GM19468 (cell line): ENCODE data around the gene LMBRD1.
"Not testable (repeated sequence)": the region's sequence is repeated elsewhere in the genome, so short reads cannot be mapped to it uniquely, and the experiment has no call there.

ENCODE experiments used
- ATAC-seq: cut with Tn5 transposase; IDR thresholded peaks from one replicate; pipeline ENCODE4 v1.9.1; 2021; ENCODE audit warnings: mild to moderate bottlenecking, moderate library complexity, moderate number of reproducible peaks; ENCODE audit not compliant: unreplicated experiment; ENCODE audit errors: extremely low read depth

Gene LMBRD1

DNA sequence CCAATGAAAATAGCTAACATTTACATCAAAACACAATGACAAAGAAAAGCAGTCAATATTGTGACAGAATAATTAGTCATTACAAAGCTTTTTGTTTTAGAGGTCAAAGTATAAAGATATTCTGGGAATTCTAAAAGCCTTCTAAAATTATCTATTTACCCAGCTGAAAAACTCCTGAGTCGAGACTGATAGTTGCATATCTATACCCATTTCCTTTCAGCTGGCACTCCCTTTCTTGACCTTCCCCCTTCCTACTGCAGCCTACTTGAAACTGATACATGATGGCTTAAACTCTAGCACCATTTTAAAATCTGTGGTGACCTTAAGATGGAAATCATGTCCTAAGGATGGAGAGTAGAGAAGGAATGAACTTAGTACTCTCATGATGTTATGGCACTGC is 38.6 kb downstream of the LMBRD1 start:
- no peak for ATAC-seq

DNA sequence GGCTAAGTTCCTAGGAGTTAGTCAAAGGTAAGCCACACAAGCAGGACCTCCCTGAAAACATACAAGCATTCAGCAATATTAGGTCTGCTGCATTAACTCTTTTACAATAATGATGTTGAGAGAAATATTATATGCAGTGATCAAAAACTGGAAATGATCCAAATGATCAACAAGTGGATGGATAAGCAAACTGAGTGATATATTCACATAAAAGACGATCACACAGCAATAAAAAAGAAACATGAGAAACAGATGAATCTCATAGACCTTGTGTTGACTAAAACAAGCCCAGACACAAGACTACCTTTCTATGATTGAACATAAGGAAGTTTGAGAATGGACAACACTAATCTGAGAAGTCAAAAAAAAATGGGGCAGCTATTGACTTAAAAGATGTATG is 39.9 kb downstream of the LMBRD1 start:
- ATAC-seq = no peak

DNA sequence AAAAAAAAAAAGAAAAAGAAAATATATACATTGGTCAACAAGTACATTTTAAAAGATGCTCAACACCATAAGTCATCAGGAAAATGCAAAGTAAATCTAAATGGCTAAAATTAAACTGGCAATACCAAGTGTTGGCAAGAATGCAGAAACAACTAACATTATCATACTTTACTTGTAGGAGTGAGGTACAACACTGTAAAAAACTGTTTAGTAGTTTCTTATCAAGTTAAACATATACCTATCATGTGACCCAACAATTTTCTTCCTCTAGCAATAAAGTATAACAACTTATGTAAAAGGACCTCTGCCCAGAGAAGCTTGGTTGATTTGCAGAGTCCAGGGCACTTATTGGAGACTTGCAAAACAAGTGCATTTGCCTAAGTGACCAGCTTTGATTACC is 40.4 kb downstream of the LMBRD1 start:
- no peak for ATAC-seq

DNA sequence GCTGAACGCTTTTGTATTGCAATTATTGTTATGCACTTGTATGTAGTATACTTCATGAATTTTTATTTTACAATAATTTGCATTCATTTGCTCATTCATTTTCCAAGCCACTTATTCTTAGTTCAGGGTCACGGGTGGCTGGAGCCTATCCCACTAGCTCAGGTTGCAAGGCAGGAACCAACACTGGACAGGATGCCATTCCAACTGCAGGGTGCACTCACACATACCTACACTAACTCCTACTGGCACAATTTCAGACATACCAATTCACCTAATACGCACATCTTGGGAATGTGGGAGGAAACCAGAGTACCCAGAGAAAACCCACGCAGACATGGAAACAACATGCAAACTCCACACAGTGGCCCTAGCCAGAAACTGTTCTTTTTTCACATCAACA is 61.8 kb downstream of the LMBRD1 start:
- no peak for ATAC-seq

DNA sequence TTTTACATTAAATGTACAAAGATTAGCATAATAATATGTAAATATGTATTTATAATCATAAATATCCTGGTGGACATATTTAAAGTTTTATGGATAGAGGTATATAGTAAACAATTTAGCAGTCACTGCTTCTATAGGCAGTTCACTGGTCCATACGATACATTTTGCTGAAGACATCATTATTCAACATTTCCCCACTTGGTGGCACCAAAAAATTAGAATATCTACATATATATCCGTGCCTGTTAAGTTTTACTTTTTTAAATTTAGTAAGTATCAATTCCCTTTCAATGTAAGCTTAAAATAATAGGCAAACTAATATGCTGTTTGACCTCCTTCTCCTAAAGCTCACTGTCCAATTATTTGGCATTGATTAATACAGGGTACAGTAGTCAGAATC is 64.2 kb downstream of the LMBRD1 start:
- peak; percentile 54 for ATAC-seq

DNA sequence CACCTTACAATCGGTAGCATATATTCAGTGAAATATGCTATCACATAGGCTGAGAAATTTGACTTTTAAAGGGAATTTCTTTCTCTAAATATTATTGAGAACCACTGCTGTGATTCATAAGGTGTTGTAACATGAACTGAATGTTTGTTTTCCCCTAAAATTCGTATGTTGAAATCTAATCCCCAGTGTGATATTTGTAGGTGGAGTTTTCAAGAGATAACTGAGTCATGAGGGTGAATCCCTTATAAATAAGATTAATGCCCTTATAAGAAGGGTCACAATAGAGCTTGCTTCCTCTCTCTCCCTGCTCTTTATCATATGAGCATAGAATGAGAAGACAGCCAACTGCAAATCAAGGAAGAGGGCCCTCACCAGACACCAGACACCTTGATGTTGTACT is 64.8 kb downstream of the LMBRD1 start:
- no peak for ATAC-seq

DNA sequence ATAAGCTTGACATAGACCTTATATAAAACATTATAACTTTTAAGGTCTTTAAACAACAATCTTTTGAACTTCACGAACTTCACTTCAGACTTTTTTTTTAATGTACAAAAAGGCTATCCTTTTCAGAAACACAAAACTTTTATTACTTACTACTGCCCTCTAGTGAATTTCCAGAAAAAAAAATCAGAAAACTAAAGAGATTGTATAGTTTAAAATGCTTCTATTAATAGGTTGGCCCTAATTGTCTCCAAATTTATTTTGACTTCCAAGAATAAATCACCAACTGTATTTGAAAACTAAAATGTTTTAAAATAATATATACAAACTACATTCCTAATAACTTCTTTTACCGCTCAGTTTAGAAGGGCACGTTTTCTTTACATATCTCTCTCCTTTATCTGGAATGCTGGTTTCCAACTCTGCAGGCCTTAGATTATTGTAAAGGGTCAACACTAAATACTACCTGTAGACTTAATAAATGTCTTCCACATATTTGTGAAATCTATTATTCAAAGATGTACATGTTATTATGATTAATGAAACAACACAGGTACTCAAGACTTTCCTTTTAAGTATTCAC is 66.8 kb downstream of the LMBRD1 start:
- no peak for ATAC-seq

DNA sequence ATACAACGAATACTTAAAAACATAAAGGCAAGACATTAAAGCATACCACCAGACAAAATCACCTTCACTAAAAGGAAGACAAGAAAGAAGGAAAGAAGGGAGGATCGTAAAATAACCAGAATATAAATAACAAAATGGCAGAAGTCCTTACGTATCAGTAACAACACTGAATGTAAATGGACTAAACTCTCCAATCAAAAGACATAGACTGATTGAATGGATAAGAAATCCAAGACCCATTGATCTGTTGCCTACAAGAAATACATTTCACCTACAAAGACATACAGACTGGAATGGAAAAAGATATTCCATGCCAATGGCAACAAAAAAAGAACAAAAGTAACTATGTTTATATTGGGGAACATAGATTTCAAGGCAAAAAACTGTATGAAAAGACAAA is 74.1 kb downstream of the LMBRD1 start:
- no peak for ATAC-seq

DNA sequence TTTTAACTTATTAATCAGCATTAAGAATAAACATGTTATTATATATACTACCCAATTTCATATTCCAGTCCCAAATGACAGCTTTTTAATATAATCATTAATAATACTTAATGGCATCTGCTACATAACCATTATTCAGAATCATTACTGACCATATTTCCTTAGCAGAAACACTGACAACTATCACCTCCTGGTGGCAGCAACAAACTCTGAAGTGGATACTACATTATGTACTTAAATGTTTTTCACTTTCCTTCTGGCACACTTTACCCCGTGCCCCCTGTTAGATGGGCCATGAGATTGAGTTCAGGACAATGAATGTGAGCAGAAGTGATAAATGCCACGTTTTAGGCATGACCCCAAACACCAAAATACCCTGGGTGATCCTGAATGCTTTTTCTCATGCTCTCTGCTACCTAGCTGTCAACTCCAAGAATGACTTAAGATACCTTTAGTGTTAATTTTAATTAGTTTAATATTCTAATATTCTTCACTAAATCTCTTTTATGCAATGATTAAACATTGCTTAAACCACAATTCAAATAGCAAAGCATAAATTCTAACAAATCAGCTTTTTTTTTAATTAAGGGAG is 77.1 kb downstream of the LMBRD1 start:
- ATAC-seq = peak; percentile 26

DNA sequence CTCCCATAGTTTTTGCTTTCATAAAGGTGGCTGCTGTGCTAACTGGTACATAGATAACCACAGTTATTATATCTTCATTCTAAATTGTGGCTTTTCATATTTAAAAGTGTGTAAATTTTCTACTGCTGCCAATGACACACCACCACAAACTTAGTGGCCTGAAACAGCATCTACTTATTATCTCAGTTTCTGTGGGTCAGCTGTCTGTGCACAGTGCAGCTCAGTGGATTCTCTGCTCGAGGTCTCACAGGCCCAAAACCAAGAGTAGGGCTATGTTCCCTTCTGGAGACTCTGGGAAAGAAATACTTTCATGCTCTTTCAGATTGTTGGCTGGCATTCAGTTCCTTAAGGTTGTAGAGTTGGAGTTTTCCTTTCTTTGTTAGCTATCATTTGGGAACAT is 90.1 kb downstream of the LMBRD1 start:
- ATAC-seq = no peak

DNA sequence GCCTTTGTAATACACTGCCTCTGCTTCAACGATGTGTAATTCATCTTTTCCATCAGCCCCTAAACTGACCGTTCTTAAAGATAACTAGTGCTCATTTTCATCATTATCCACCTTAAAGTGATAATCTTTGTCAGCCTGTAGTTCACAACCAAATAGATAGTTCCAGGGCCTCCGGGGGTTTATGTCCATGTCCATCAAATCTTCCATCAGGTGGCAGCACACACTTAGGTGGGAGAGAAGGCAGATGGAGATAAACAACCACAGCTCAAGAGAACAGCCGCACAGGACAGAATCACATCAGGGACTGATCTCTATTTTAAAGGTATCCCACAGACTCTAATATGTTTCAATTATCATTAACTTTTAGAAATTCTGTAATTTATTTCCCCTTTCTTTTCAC is 90.9 kb downstream of the LMBRD1 start:
- no peak for ATAC-seq

DNA sequence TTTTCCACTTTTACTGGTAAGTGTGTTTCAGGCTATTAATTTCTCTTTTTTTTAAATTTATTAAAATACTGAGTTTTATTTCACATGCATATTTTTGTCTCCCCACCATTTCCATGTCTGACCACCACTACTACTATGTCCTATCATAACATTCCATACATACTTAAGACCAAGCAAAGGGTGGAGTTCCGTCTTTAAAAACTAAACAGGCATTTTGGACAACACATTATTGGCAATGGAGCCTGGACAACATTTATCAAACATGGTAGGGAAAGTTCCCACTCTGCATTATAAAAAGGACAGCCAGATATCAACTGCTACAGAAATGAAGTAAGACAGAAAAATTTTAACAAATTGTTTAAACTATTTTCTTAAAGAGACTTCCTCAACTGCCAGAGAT is 91.9 kb downstream of the LMBRD1 start:
- ATAC-seq = no peak

DNA sequence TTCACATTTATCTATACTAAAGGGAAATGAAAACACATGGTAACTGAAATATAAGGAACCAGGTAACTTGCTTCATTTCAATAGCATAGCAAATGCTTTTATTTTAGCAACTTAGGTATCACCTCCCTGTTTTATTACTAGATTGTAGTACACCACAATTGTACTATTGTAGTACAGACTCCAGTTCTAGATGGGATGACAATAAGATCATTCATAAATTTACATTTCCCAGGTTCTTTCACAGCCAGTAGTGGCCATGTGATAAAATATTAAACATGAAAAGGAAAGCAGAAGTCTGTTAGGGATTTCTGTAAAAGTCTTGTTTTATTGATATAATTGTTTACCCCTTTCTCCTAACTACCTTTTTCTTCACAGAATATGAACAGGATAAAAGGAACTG is 97.2 kb downstream of the LMBRD1 start:
- no peak for ATAC-seq

DNA sequence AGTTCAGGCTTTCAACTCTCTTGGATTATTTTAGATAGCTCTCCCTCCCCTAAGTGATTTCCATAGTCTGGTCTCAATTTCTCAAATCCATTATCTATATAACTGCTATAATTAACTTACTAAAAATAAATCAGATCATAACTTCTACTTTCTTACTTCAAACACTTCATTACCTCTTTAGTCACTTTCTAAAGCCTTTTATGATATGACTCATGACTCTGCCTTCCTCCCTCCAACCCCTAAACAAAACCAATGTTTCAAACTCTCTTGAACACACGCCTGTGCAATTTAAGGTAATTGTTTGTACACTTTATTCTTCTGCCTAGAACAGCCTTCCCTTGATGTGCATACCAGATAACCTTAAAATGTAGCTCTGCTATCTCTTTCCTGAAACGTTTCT is 100.5 kb downstream of the LMBRD1 start:
- ATAC-seq = no peak

DNA sequence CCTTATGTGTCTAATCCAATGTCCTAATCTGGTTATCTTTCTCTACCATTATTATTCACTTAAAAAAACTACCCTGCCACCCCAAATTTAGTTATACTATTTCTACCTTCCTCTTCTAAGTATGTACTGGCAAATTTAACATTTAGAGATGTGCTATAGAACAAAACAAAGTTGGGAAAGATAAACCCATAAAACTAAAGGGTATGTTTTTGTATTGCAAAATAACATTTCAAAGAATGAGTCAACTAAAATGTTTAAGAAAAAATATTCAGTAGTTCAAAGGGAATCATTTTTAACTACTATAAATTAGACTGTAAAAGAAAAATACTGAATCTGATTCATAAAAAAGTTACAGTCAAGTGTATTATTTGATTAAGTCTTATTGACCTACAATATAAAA is 103.0 kb downstream of the LMBRD1 start:
- ATAC-seq = no peak

DNA sequence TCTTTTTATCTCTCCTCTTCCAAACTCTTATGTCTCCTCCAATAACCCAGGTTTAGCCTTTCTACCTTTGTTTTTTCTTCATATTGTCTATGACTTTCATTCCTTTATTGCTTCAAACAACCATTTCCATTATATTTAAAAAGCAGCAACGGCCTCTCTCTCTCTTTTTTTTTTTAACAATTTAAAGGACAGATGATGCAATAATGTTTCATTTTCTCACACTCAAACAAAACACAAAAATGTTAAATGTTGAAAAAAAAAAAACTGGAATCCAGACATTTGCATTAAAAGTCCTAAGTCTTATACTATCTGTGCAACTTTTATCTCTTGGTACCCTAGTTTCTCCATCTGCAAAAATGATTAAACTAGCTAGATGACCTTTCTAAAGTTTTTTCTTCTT is 105.8 kb downstream of the LMBRD1 start:
- no peak for ATAC-seq

DNA sequence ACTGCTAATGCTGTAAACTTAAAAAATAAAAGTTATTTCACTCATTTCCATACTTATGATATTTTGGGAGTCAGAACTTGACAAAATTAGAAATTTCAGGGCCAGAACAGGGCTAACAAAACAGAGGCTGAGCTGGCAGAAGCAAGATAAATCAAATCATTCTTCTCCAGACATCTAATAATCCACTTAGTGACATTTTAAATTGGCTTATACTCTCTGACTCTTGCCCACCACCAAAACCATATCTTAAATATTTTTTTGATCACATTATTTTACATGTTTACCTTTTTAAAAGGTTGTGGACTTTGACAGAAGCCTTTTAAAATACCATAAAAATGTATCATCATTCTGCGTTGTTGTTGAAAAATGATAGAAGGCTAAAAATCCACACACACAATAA is 116.5 kb downstream of the LMBRD1 start:
- ATAC-seq = no peak

DNA sequence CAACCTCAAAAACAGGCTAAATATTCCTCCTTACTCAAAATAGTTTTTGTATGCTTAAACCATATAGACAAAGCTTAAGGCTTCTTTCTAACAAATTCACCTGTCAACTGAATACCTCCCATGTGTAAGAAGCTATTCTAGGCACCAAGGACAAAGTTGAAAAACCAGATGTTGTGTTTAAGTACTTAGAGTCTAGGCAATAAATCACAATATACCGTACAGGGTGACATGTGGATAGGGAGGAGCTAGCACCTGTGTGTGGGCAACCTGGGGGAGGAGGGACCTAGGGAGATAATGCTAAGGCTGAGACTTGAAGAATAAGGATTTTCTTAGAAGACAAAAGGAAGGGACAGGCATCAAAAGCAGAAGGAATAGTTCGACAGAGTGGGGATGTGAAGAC is 123.5 kb downstream of the LMBRD1 start:
- no peak for ATAC-seq

DNA sequence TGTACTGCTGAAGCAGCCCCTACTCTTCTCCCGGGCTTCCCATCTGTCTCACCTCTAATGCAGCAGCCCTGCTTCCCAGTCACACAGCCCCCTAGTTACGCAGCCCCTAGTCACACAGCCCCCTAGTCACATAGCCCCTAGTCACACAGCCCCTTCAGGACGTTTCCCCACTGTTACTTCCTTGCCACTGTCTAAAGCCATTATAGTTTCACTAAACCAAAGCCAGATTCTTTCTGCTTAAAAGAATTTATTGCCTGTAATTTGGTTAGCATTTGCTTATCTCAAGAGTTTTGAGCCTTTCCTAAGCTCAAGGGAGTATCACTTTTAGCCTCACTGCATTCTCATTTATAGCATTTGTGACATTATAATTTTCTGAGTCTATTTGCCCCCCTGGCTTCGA is 127.9 kb downstream of the LMBRD1 start:
- ATAC-seq = no peak

DNA sequence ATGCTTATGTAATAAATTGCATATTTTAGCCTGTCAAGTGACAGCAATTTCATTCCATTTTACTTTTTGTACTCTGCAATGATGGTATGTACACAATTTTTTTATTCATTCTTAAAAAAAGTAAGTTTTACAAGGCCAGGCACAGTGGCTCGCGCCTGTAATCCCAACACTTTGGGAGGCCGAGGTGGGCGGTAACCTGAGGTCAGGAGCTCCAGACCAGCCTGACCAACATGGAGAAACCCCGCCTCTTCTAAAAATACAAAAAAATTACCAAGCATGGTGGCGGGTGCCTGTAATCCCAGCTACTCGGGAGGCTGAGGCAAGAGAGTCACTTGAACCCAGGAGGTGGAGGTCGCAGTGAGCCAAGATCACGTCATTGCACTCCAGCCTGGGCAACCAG is 130.0 kb downstream of the LMBRD1 start:
- ATAC-seq = not testable (repeated sequence)

DNA sequence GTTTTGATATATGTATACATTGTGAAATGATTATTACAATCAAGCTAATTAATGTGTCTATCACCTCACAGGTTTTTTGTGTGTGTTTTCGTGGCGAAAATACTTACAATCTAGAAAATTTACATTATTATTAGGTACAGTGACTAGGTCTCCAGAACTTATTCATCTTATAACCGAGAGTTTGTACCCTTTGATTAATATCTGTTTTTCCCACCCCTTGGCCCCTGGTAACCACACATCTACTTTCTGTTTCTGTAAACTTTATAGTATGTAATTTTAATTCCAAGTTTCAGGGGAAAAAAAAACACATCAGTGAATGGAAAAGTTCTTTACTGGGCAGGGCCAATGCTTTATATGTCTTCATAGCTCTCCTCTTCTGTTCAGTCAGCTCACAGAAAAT is 131.4 kb downstream of the LMBRD1 start:
- ATAC-seq = no peak

DNA sequence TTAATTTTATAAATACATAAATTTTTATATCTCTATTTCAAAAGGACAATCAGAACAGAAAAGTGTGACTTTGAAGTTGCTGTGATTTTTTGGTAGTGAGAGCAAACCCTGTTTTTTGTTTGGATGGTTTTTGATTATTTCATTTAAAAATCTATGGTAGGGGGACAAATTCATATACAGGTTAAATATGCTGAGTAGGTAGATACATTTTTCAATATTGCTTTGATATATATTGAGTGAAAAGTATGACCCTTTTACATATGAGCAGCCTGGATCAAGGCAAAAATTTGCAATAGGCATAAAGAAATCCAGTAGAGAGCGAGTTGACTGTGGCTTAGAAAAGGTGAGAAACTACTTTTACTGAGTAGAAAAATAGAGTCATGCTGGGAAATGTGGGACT is 132.3 kb downstream of the LMBRD1 start:
- no peak for ATAC-seq

DNA sequence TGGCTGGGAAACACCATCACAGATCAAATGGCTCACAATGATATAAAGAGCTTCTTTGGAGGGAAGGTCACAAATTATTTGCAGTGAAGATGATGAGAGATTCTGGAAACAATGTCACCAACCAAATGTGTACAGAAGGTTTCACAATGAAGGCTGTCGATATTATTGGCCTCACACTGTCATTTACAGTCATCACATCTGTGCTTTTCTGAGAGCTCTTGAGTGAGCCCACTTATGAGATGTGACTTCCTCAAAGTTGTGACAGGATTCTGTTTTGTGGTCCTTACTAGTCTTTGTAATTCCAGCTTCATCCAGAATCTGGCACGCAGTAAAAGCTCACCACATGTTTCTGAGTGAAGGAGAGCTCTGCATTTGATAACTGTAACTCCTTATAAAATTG is 133.6 kb downstream of the LMBRD1 start:
- no peak for ATAC-seq
